HG02759 (cell line): ENCODE results near the gene RGS11.
A peak's percentile ranks its signal among the peaks of the same experiment; 100 is the strongest.
"Not testable (repeated sequence)": the region's sequence is repeated elsewhere in the genome, so short reads cannot be mapped to it uniquely, and the experiment has no call there.

ENCODE experiments used
- ATAC-seq: cut with Tn5 transposase; IDR thresholded peaks from one replicate; pipeline ENCODE4 v1.9.1; 2021; ENCODE audit warnings: mild to moderate bottlenecking, moderate library complexity; ENCODE audit not compliant: unreplicated experiment

The RGS11 gene

GRCh38 chr16:234468-235305 lies 41.1 kb downstream of the RGS11 start, which contains the start of gene FAM234A:
FAM234A (plus strand) TSS chr16:234821; CDS start chr16:254414, 19,593 bp downstream.
- peak; percentile 88 for ATAC-seq

GRCh38 chr16:230949-231348 lies 44.8 kb downstream of the RGS11 start:
- ATAC-seq = no peak

GRCh38 chr16:230351-230750 lies 45.4 kb downstream of the RGS11 start:
- not testable (repeated sequence) for ATAC-seq

GRCh38 chr16:229731-230281 lies 45.9 kb downstream of the RGS11 start:
- no peak for ATAC-seq

- peak; percentile 92 for ATAC-seq
These were observed 46.7 kb downstream of the RGS11 start, which contains the start of gene LUC7L for GRCh38 chr16:228852-229730. LUC7L (minus strand) TSS chr16:229449; CDS start chr16:229339, 110 bp downstream.

GRCh38 chr16:228151-228851 lies 47.4 kb downstream of the RGS11 start:
- ATAC-seq = peak; percentile 4

- no peak for ATAC-seq
These were observed 55.7 kb downstream of the RGS11 start for GRCh38 chr16:220021-220420.
